Progenitor cell of endocrine pancreas (in vitro differentiated cells): ENCODE results near the gene SLC25A4. TPM values are rescaled to one million over a fixed set of nuclear protein-coding genes. Genes with fewer than 3 reads are reported as not detected.

ENCODE experiments used
- DNase-seq: peaks from one replicate; pipeline ENCODE4 v3.0.0; 2021; ENCODE audit warnings: low spot score; ENCODE audit not compliant: unreplicated experiment
- H3K27ac Mint-ChIP-seq: 2 replicates; pipeline ENCODE4 v1.8.0; 2021; ENCODE audit warnings: mild to moderate bottlenecking, moderate library complexity, mixed read lengths
- H3K27me3 Mint-ChIP-seq: 2 replicates; pipeline ENCODE4 v1.8.0; 2021; ENCODE audit warnings: mixed read lengths
- H3K36me3 Mint-ChIP-seq: 2 replicates; pipeline ENCODE4 v1.8.0; 2022; ENCODE audit warnings: mixed read lengths; ENCODE audit not compliant: insufficient read depth
- H3K4me1 Mint-ChIP-seq: 2 replicates; pipeline ENCODE4 v1.8.0; 2021; ENCODE audit warnings: low read depth, mixed read lengths
- H3K4me3 Mint-ChIP-seq: 2 replicates; pipeline ENCODE4 v1.8.0; 2021; ENCODE audit warnings: low read depth, mild to moderate bottlenecking, moderate library complexity, mixed read lengths
- H3K9me3 Mint-ChIP-seq: 2 replicates; pipeline ENCODE4 v1.8.0; 2021; ENCODE audit warnings: low read depth, mixed read lengths
- total RNA-seq: library from RNA; stranded (reverse); gene quantifications from 2 replicates; pipeline ENCODE4 v1.2.1, GENCODE V29; 2021
- TF ChIP-seq, protein P1 (sequence below): fragments of 200-600 bp; sonication (generic); IDR thresholded peaks from one replicate; pipeline ENCODE4 v1.5.0; 2021; ENCODE audit warnings: antibody characterized with exemption, mild to moderate bottlenecking; ENCODE audit not compliant: unreplicated experiment

The SLC25A4 gene
- total RNA-seq, 1 donor from 2014 or later = 24.7 TPM

DNA sequence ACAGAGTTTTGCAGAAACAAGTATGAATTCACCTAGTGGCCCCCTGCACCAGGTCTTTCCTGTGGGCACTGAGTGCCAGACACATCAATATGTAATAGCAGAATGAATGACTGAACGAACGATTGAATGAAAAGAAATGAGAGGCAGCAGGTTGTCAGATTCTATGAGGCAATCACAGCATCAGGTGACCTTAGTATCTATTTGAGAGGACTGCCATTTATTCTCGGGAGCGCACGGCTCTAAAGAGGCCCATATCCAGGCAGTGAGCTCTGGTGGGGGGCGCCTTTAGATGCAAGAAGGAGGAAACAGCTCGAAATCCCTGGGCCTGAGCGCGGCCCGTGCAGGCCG, 528 bp upstream of the SLC25A4 start:
- H3K27me3 Mint-ChIP-seq = peaks cover 7% of the 10 kb centered on the region
- peaks cover 9% of the 10 kb centered on the region for H3K36me3 Mint-ChIP-seq
- H3K4me3 Mint-ChIP-seq = peak overlapping the region; percentile 84
- no peak for DNase-seq
- H3K4me1 Mint-ChIP-seq = peaks cover 12% of the 10 kb centered on the region
- H3K9me3 Mint-ChIP-seq = no peaks in the 10 kb centered on the region
- peak overlapping the region; percentile 94 for H3K27ac Mint-ChIP-seq
- TF ChIP-seq, protein P1, sequence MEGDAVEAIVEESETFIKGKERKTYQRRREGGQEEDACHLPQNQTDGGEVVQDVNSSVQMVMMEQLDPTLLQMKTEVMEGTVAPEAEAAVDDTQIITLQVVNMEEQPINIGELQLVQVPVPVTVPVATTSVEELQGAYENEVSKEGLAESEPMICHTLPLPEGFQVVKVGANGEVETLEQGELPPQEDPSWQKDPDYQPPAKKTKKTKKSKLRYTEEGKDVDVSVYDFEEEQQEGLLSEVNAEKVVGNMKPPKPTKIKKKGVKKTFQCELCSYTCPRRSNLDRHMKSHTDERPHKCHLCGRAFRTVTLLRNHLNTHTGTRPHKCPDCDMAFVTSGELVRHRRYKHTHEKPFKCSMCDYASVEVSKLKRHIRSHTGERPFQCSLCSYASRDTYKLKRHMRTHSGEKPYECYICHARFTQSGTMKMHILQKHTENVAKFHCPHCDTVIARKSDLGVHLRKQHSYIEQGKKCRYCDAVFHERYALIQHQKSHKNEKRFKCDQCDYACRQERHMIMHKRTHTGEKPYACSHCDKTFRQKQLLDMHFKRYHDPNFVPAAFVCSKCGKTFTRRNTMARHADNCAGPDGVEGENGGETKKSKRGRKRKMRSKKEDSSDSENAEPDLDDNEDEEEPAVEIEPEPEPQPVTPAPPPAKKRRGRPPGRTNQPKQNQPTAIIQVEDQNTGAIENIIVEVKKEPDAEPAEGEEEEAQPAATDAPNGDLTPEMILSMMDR = no peak

DNA sequence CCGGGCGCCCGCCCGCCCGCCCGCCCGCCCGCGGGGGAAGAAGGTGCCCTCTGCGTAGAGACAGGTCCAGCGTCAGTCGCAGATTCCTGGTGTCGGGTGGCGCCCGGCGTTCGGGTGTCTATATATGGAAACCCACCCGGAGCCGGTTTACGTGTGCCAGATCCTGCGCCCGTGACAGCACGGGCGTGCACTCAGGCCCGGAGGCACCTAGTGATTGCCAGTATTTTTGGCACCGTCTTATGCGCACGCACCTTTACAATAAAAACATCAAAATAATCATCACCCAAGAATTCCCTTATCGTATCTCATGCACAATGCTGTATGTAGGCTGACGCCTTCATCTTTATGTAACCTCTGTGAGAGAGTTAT, 519 bp downstream of the SLC25A4 start:
- peak overlapping the region; percentile 92 for H3K27ac Mint-ChIP-seq
- TF ChIP-seq, protein P1 = no peak
- peaks cover 12% of the 10 kb centered on the region for H3K4me1 Mint-ChIP-seq
- no peaks in the 10 kb centered on the region for H3K9me3 Mint-ChIP-seq
- H3K36me3 Mint-ChIP-seq = peaks cover 9% of the 10 kb centered on the region
- peaks cover 5% of the 10 kb centered on the region for H3K27me3 Mint-ChIP-seq
- peak overlapping the region; percentile 84 for H3K4me3 Mint-ChIP-seq
- DNase-seq = no peak

DNA sequence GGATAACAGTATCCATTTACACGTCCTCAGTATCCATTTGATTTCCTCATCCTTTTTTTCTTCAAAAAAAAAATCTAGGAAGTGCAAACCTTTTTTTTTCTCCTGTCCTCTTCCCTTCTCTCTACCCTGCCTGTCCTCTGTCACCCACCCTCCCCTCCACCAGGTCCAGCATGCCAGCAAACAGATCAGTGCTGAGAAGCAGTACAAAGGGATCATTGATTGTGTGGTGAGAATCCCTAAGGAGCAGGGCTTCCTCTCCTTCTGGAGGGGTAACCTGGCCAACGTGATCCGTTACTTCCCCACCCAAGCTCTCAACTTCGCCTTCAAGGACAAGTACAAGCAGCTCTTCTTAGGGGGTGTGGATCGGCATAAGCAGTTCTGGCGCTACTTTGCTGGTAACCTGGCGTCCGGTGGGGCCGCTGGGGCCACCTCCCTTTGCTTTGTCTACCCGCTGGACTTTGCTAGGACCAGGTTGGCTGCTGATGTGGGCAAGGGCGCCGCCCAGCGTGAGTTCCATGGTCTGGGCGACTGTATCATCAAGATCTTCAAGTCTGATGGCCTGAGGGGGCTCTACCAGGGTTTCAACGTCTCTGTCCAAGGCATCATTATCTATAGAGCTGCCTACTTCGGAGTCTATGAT, 1.7 kb downstream of the SLC25A4 start:
- Mint-ChIP-seq H3K9me3 (no peaks in the 10 kb centered on the region), H3K27ac (peak overlapping the region; percentile 18), H3K27me3 (peaks cover under 1% of the 10 kb centered on the region), H3K4me1 (peaks cover 12% of the 10 kb centered on the region), H3K36me3 (peaks cover 9% of the 10 kb centered on the region), H3K4me3 (peak overlapping the region; percentile 84)
- TF ChIP-seq, protein P1 = no peak
- no peak for DNase-seq

DNA sequence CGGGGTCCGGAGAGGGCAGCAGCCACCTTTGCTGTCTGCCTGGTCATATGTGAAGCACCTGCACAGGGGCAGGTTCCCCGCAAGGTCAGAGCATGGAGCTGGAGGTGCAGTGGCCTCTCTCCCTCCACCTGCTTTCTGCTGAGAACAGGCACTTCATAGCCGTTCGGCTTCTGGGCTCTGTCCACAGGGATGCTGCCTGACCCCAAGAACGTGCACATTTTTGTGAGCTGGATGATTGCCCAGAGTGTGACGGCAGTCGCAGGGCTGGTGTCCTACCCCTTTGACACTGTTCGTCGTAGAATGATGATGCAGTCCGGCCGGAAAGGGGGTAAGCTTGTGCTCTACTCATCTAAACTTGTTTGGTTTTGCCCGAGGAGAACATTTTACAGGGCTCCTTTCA, 2.5 kb downstream of the SLC25A4 start:
- Mint-ChIP-seq H3K4me3 (no peak overlapping the region), H3K27me3 (no peaks in the 10 kb centered on the region), H3K27ac (no peak overlapping the region), H3K4me1 (peaks cover 12% of the 10 kb centered on the region), H3K9me3 (no peaks in the 10 kb centered on the region), H3K36me3 (peaks cover 9% of the 10 kb centered on the region)
- TF ChIP-seq, protein P1 = no peak
- no peak for DNase-seq

DNA sequence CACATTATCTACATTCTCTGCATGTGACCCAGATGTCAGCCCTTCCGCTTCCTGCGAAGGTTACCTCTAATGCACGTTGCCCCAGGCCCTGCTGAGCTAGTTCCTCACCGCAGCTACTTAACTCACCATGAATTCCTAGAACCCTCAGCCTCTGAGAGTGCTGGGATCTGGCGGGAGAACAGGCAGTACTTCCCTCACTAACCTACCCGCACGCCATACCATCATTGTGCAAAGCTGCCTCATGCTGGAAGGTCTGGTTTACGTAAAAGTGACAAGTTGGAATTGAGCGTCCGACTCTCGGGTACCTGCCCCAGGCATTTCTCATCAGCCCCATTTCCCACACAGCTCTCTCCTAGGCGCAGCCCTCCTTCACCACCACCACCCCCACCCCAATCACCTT, 6.3 kb downstream of the SLC25A4 start:
- DNase-seq = no peak
- Mint-ChIP-seq H3K4me3 (no peak overlapping the region), H3K27me3 (no peaks in the 10 kb centered on the region), H3K36me3 (peaks cover 18% of the 10 kb centered on the region), H3K27ac (no peak overlapping the region), H3K9me3 (no peaks in the 10 kb centered on the region), H3K4me1 (peaks cover 3% of the 10 kb centered on the region)
- TF ChIP-seq, protein P1 = no peak
